Prostate gland (tissue), 2 donors: Measurements from ENCODE around the gene NR6A1. TPM values are rescaled to one million over a fixed set of nuclear protein-coding genes. Genes with fewer than 3 reads are reported as not detected.

ENCODE experiments used
- DNase-seq: peaks from one replicate; pipeline ENCODE4 v3.0.0-alpha.2; 2019; ENCODE audit warnings: low spot score
- H3K27ac ChIP-seq, 2 donors: fragments of 200-600 bp; sonication (generic); 2 replicates each; pipeline ENCODE4 v1.5.1; 2017 to 2019
- H3K27me3 ChIP-seq: fragments of 200-600 bp; sonication (generic); replicated peaks from 2 replicates; pipeline ENCODE4 v1.5.1; 2019; ENCODE audit not compliant: insufficient read depth
- H3K36me3 ChIP-seq, 2 donors: fragments of 200-600 bp; sonication (generic); 1 replicate in 1 of 2; 2 replicates in 1 of 2; pipeline versions ENCODE4 v1.5.1 to v1.8.1; 2017 to 2019
- H3K4me1 ChIP-seq: fragments of 200-600 bp; sonication (generic); replicated peaks from 2 replicates; pipeline ENCODE4 v1.5.1; 2019
- H3K4me3 ChIP-seq, 2 donors: fragments of 200-600 bp; sonication (generic); 2 replicates each; pipeline ENCODE4 v1.5.1; 2017 to 2019
- H3K9me3 ChIP-seq: fragments of 200-600 bp; sonication (generic); 2 replicates; pipeline ENCODE4 v1.5.1; 2017
- CTCF ChIP-seq, 4 experiments: fragments of 200-600 bp in 2 of 4; fragments of 450-650 bp in 2 of 4; sonication (generic) in 2 of 4; IDR thresholded peaks; 1 replicate in 3 of 4; 2 replicates in 1 of 4; pipeline ENCODE4 v1.5.1; 2016 to 2019; ENCODE audit warnings: antibody characterized with exemption in 4 of 4, mild to moderate bottlenecking in 2 of 4, moderate library complexity in 2 of 4
- POLR2A ChIP-seq: fragments of 450-650 bp; IDR thresholded peaks from one replicate; pipeline ENCODE4 v1.6.1; 2016; ENCODE audit warnings: antibody characterized with exemption, mild to moderate bottlenecking
- POLR2AphosphoS5 ChIP-seq: sonication (generic); formaldehyde crosslinking; IDR thresholded peaks from one replicate; pipeline ENCODE4 v1.6.1; 2017; ENCODE audit warnings: antibody characterized with exemption
- WGBS: methylation state at CpG from one replicate; pipeline ENCODE4 v1.1.5; 2018; 5-methylcytosine and 5-hydroxymethylcytosine counted together
- intact Hi-C: fragments of 100-400 bp; cut with DNase I; formaldehyde crosslinking; loops from one replicate; pipeline ENCODE4 v1.14.2; 2022
- total RNA-seq, 2 donors: library from RNA; depleted of rRNA; stranded (reverse); fragments of >200 nt; gene quantifications; one replicate each; pipeline ENCODE4 v1.1.0, GENCODE V29; 2016

The NR6A1 gene
- total RNA-seq, 2 donors from 2014 or later: 1.3 to 53.7 TPM

DNA sequence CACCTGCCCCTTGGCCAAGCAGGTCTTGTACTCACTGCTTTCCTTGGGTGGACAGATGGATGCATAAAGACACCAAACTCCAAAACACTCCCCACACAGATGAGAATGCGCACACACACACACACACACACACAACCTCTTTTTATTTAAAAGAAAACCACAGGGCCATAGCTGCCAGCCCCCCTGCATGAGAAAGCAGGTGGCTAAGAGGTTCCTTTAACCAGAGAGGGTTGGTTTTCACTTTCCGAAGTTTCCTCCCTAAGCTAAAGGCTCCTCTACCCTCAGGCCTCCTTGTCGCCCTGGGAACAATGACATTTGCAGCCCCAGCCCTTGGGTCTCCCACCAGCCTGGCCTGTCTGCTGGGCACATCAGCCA is 275.0 kb downstream of the NR6A1 start:
- intact Hi-C loops: no loop called here
- Histone ChIP-seq H3K27ac (no peak overlapping the region), H3K27me3 (peaks cover 6% of the 10 kb centered on the region), H3K36me3 (no peaks in the 10 kb centered on the region), H3K4me1 (no peaks in the 10 kb centered on the region), H3K9me3 (no peaks in the 10 kb centered on the region), H3K4me3 (no peak overlapping the region)
- DNase-seq: no peak
- WGBS: 90% methylated on average over 3 of the region's 3 CpGs
- TF ChIP-seq POLR2A (no peak), POLR2AphosphoS5 (no peak), CTCF (IDR thresholded peaks at IDR 0.05) (no peak)

DNA sequence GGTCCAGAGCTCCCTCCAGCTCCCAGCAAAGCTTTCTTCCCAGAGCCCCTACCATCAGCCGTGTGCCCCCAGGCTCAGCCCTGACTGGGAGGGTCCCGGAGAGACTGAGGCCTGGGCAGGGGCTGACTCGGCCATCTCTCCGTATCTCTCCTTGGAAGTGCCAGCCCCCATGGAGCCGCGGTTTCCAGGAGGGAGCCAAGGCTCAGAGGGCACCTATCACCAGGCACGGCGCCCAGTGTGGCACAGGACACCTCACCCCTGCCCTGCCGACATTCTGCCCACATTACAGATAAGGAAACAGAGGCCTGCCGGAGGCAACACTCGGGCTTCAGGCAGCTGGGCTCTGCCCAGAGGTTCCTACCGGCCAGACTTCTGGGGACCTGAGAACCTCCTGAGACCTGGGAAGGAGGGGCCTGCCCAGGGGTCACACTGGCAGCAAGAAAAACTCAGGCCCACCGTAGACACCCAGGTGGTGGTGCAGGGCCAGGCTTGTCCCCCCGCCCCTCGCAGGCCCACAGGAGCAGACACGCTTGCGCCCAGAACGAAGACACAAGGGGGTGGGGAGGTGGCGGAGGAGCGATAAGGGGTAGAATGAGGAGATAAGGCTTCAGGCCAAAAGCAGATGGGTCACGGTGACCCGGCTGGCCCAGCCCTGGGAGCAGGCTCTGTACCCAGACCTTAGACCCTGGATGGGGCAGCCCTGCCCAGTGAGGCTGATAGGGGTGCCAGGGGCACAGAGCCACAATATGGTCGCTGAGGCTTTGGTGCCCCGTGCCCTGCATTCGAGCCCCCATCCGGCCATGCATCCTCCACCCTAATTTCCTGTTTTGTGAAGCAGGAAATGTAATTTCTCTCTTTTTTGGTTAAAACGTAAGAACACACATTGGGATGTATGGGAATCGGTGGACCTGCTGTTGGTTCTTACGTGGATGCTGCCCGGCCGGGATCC is 275.7 kb downstream of the NR6A1 start:
- Histone ChIP-seq H3K4me1 (no peaks in the 10 kb centered on the region), H3K4me3 (no peak overlapping the region), H3K27ac (no peak overlapping the region), H3K36me3 (no peaks in the 10 kb centered on the region), H3K27me3 (peaks cover 4% of the 10 kb centered on the region), H3K9me3 (no peaks in the 10 kb centered on the region)
- no peak for TF ChIP-seq CTCF (IDR thresholded peaks at IDR 0.05)
- no peak for TF ChIP-seq POLR2A
- TF ChIP-seq POLR2AphosphoS5: no peak
- intact Hi-C loops: no loop called here
- 87% methylated on average over 27 of the region's 31 CpGs for WGBS
- no peak for DNase-seq

DNA sequence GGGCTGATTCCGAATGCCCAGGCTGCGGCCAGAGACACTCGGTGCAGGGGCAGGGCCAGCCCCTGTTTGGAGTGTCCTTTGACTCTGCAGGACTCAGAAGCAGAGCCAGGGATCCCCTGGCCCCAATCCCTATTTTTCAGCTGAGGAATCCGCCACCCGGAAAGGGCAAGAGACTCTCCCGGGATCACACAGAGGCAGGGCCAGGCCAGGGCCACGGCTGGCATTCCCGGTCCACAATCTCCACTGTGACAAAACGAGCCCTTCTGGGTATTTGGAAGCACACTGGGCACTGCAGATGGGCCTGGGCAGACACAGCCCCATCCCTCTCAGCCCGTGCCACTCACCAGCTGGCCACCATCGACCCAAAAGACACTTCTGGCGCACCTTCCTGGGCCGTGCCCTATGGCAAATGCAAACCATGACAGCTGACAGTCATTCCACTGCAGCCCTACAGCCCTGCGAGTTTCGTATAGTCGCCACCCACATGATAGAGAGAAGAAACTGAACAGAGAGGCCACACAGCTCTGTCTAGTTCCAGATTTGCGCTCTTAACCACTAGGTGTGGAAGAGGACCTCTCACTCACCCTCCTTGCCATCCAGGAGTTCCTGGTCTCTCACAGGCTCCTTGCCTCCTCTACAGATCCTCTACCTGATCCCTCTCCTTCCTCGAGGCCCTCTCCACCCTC is 277.2 kb downstream of the NR6A1 start:
- intact Hi-C loops: no loop called here
- TF ChIP-seq POLR2AphosphoS5 (no peak), POLR2A (no peak), CTCF (IDR thresholded peaks at IDR 0.05) (no peak)
- Histone ChIP-seq H3K4me1 (no peaks in the 10 kb centered on the region), H3K9me3 (no peaks in the 10 kb centered on the region), H3K27ac (no peak overlapping the region), H3K4me3 (no peak overlapping the region), H3K27me3 (no peaks in the 10 kb centered on the region), H3K36me3 (no peaks in the 10 kb centered on the region)
- WGBS: 86% methylated on average over 18 of the region's 18 CpGs
- DNase-seq: no peak

- WGBS: 90% methylated on average over 4 of the region's 4 CpGs
- intact Hi-C loops: no loop called here
- no peak for DNase-seq
Observed at GRCh38 chr9:124493218-124493617, 277.9 kb downstream of the NR6A1 start.

More at GRCh38 chr9:124493218-124493617, 277.9 kb downstream of the NR6A1 start:
- no peaks in the 10 kb centered on the region for H3K36me3 ChIP-seq
- TF ChIP-seq POLR2A (no peak), POLR2AphosphoS5 (no peak), CTCF (IDR thresholded peaks at IDR 0.05) (no peak)
- no peak overlapping the region for H3K4me3 ChIP-seq
- H3K4me1 ChIP-seq: no peaks in the 10 kb centered on the region
- no peaks in the 10 kb centered on the region for H3K9me3 ChIP-seq
- H3K27me3 ChIP-seq: no peaks in the 10 kb centered on the region
- H3K27ac ChIP-seq: no peak overlapping the region
